NT2/D1 (cell line): ENCODE data around the gene PCSK6.

Source experiments
- SUZ12 ChIP-seq: IDR thresholded peaks from 2 replicates; pipeline ENCODE4 v1.6.1; 2011; ENCODE audit not compliant: insufficient read length, insufficient read depth; ENCODE audit errors: extremely low read depth
- YY1 ChIP-seq: IDR thresholded peaks from 2 replicates; pipeline ENCODE4 v1.6.1; 2011; ENCODE audit not compliant: insufficient read length, insufficient read depth
- ZNF274 ChIP-seq: IDR thresholded peaks from 2 replicates; pipeline ENCODE4 v1.6.1; 2011; ENCODE audit warnings: mild to moderate bottlenecking, low read depth, low read length

- TF ChIP-seq YY1, result no peak
- no peak for TF ChIP-seq SUZ12
- no peak for TF ChIP-seq ZNF274
Measured at GRCh38 chr15:101411581-101411980, 77.9 kb downstream of the PCSK6 start.
